OCI-LY1 (cell line): ENCODE results near the gene VWA2.

Experiments
- EZH2 ChIP-seq: fragments of 200-600 bp; sonication (generic), shearing (Covaris generic); IDR thresholded peaks from 2 replicates; pipeline ENCODE4 v1.8.0; 2017; ENCODE audit warnings: borderline replicate concordance, mixed run types, mild to moderate bottlenecking, antibody characterized with exemption, low read length, moderate library complexity, mixed read lengths
- TF ChIP-seq, protein P1 (sequence below): fragments of 200-600 bp; sonication (generic), shearing (Covaris generic); IDR thresholded peaks from 2 replicates; pipeline ENCODE4 v1.5.1; 2017; ENCODE audit warnings: mild to moderate bottlenecking, antibody characterized with exemption, low read length, moderate library complexity, mixed read lengths

GRCh38 chr10:114262496-114262895 lies 23.4 kb downstream of the VWA2 start:
- TF ChIP-seq, protein P1, sequence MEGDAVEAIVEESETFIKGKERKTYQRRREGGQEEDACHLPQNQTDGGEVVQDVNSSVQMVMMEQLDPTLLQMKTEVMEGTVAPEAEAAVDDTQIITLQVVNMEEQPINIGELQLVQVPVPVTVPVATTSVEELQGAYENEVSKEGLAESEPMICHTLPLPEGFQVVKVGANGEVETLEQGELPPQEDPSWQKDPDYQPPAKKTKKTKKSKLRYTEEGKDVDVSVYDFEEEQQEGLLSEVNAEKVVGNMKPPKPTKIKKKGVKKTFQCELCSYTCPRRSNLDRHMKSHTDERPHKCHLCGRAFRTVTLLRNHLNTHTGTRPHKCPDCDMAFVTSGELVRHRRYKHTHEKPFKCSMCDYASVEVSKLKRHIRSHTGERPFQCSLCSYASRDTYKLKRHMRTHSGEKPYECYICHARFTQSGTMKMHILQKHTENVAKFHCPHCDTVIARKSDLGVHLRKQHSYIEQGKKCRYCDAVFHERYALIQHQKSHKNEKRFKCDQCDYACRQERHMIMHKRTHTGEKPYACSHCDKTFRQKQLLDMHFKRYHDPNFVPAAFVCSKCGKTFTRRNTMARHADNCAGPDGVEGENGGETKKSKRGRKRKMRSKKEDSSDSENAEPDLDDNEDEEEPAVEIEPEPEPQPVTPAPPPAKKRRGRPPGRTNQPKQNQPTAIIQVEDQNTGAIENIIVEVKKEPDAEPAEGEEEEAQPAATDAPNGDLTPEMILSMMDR: no peak
- no peak for TF ChIP-seq EZH2
